ENCODE results near the gene MBOAT2. TPM values are rescaled to one million over a fixed set of nuclear protein-coding genes. Genes with fewer than 3 reads are reported as not detected.

MBOAT2 gene
- total RNA-seq, 2 experiments from 2014 or later = 4.6 to 5.1 TPM

DNA sequence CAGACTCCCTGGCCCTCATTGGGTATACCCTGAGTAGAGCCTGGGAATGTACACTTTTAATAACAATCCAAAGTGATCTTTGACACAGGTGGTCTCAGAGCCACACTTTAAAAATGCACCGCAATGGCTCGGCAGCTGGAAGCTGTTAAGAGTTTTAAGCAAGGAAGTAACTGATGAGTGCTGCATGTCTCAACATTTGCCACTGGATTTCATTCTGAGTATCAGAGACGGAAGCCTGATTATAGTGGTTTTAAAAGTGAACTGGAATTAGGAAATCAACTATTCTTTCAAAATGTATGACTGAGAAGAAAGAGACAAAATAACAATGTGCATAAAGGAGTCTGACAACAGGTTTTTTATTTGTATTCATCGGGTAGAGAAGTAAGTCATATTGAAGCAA is 7.5 kb downstream of the MBOAT2 start:
- H3K4me1 Mint-ChIP-seq = peaks cover 6% of the 10 kb centered on the region
- no peak overlapping the region for H3K4me3 Mint-ChIP-seq
- H3K27me3 Mint-ChIP-seq = peaks cover 4% of the 10 kb centered on the region
- H3K36me3 Mint-ChIP-seq (ENCODE audit: low read depth) = no peaks in the 10 kb centered on the region
- POLR2A ChIA-PET = no interaction called here
- CTCF ChIA-PET = no interaction called here
- H3K9me3 Mint-ChIP-seq = no peaks in the 10 kb centered on the region
- H3K27ac Mint-ChIP-seq = no peak overlapping the region
- DNase-seq = no peak

DNA sequence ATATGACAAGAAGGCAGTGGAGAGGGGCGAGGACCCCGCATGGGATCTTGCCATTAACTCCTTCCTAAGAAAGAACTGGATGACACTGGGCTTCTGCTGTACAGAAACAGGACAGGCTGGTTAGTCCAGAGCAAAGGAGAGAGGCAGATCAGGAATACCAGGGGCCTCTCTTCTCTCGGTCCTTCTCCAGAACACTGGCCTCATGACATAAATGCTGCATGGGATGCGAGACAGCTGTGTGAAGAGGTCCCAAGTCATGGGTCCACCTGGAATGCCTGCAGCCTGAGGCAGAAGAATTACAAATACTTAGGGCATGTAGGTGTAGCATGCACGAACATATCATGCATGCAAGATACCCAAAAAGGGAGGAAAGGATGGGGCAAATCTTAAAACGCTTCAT is 9.1 kb downstream of the MBOAT2 start:
- Mint-ChIP-seq H3K4me3 (no peak overlapping the region), H3K27me3 (peaks cover 6% of the 10 kb centered on the region), H3K27ac (no peak overlapping the region), H3K9me3 (no peaks in the 10 kb centered on the region), H3K36me3 (ENCODE audit: low read depth) (no peaks in the 10 kb centered on the region), H3K4me1 (no peaks in the 10 kb centered on the region)
- POLR2A ChIA-PET = no interaction called here
- CTCF ChIA-PET = no interaction called here
- no peak for DNase-seq

DNA sequence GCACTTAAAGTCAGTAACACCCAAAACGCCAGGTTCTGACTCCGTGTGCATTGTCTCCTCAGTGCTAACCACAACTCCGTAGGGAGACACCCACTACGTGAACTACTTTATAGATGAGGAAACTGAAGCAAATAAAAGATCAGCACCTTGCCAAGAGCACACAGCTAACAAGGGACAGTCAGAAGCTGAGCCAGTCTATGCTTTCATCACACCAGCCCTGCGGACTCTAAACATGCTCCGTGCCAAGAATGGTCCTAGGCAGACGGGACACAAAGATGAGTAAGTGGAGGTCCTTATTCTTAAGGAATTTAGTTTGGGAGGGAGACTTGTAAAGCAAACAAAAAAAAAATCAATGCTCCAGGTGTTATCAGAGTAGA is 9.6 kb downstream of the MBOAT2 start:
- ChIA-PET CTCF (no interaction called here), POLR2A (interaction anchor here (1.4 kb wide), 1 partner anchor 14 kb away, joined by 4 read pairs; no protein-coding TSS in a partner anchor)
- no peak for DNase-seq
- H3K27ac Mint-ChIP-seq = no peak overlapping the region
- H3K4me1 Mint-ChIP-seq = no peaks in the 10 kb centered on the region
- no peaks in the 10 kb centered on the region for H3K9me3 Mint-ChIP-seq
- H3K4me3 Mint-ChIP-seq = no peak overlapping the region
- H3K36me3 Mint-ChIP-seq (ENCODE audit: low read depth) = no peaks in the 10 kb centered on the region
- peaks cover 11% of the 10 kb centered on the region for H3K27me3 Mint-ChIP-seq

DNA sequence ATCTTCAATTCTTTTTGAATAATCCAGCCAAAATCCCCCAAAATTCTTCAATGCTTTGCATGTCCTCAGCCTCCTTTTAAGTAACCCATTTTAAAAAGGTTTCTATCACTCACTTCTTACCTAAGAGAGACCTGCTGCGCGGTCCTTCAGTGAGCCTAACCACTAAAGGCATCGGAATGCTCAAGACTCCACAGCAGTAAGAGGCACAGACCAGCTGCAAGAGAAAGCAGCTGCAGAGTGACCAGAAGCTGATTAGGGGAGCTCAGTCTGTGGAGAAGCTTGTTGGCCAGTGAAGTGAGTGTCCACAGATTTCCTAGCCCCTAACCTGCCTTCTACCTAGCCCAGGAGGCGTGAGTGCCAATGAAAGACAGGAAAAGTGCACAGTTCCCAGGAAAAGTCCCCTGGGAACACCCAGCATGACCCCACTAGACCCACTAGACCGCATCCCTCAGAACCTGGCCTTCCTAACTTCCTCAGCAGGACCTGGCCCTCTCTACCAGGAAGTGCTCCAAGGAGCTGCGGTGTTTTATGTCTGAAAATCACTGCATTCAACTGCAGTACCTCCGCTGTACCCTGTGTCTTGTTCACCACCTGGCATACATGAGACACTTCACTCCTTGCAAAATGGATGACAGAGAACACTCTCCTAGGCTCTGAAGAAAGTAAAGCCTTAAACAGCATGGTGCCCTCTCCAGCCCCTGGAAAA is 10.1 kb downstream of the MBOAT2 start:
- DNase-seq = no peak
- Mint-ChIP-seq H3K4me1 (no peaks in the 10 kb centered on the region), H3K27me3 (peaks cover 11% of the 10 kb centered on the region), H3K27ac (no peak overlapping the region), H3K9me3 (no peaks in the 10 kb centered on the region), H3K4me3 (no peak overlapping the region), H3K36me3 (ENCODE audit: low read depth) (no peaks in the 10 kb centered on the region)
- CTCF ChIA-PET = no interaction called here
- POLR2A ChIA-PET = interaction anchor here (1.4 kb wide), 1 partner anchor 14 kb away, joined by 4 read pairs; no protein-coding TSS in a partner anchor

DNA sequence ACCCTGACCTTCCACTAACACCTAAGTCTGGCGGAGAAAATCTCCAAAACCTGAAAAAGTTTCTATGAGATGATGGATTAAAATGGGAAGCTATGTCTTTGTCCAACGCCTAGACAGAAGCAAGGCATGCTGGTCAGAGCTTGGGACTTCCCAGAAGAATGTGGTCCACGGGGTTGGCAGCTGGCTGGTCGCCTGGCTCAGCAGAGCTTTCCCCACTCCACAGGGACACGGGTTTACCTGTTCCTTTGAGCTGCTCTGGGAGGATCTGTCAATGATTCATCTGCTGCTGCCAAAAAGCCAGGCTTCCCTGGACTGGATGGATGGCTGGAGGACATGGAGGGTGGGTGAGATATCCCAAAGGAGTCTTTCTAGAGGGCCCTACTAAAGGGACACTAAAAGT is 10.8 kb downstream of the MBOAT2 start:
- CTCF ChIA-PET = no interaction called here
- Mint-ChIP-seq H3K4me3 (no peak overlapping the region), H3K27me3 (peaks cover 11% of the 10 kb centered on the region), H3K27ac (no peak overlapping the region), H3K9me3 (no peaks in the 10 kb centered on the region), H3K4me1 (no peaks in the 10 kb centered on the region), H3K36me3 (ENCODE audit: low read depth) (no peaks in the 10 kb centered on the region)
- DNase-seq = no peak
- POLR2A ChIA-PET = interaction anchor here (1.4 kb wide), 1 partner anchor 15 kb away, joined by 4 read pairs; no protein-coding TSS in a partner anchor

DNA sequence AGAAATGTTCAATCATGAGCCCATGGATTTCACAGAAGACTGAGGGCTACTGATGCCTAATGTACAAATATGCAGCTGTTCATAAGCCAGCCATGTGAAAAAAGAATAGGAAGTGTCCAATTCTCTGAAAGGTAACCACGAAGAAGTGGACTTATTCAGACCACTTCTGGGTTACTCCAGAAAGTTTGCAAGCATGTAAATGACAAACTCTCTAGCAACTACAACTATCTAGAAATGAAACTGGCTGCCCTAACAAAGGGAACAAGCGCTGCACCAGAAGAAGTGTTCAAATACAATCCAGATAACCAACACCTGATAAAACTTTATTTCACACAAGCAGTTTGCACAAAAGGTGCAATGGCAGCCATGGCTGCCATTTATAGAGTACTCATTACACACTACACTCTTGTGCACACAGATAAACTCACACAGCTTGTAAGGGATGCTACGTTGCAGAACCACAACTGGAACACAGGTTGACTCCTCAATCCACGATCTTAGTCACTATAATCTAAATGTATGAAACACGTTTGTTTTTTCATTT is 13.9 kb downstream of the MBOAT2 start:
- H3K9me3 Mint-ChIP-seq = no peaks in the 10 kb centered on the region
- peaks cover 15% of the 10 kb centered on the region for H3K27me3 Mint-ChIP-seq
- DNase-seq = no peak
- ChIA-PET POLR2A (no interaction called here), CTCF (no interaction called here)
- no peaks in the 10 kb centered on the region for H3K36me3 Mint-ChIP-seq (ENCODE audit: low read depth)
- H3K27ac Mint-ChIP-seq = no peak overlapping the region
- H3K4me3 Mint-ChIP-seq = no peak overlapping the region
- H3K4me1 Mint-ChIP-seq = no peaks in the 10 kb centered on the region

DNA sequence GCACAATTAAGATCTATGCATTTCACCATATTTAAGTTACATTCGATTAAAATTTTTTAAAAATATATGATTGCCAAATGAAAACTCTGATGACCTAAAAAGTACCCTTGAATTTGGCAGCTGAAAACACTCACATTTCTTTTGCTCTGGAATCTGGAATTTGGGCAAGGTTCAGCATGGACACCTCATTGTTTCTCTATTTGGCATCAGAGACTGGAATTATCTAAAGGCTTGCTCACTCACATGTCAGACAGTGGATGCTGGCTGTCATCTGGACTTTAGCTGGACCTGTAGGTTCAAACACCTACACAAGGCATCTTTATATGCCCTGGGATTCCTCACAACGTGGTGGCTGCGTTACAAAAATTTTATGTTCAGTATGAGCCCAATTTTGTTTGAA is 16.1 kb downstream of the MBOAT2 start:
- ChIA-PET CTCF (no interaction called here), POLR2A (no interaction called here)
- no peaks in the 10 kb centered on the region for H3K36me3 Mint-ChIP-seq (ENCODE audit: low read depth)
- H3K4me1 Mint-ChIP-seq = no peaks in the 10 kb centered on the region
- no peak for DNase-seq
- H3K27ac Mint-ChIP-seq = no peak overlapping the region
- no peak overlapping the region for H3K4me3 Mint-ChIP-seq
- H3K27me3 Mint-ChIP-seq = peaks cover 21% of the 10 kb centered on the region
- no peaks in the 10 kb centered on the region for H3K9me3 Mint-ChIP-seq

DNA sequence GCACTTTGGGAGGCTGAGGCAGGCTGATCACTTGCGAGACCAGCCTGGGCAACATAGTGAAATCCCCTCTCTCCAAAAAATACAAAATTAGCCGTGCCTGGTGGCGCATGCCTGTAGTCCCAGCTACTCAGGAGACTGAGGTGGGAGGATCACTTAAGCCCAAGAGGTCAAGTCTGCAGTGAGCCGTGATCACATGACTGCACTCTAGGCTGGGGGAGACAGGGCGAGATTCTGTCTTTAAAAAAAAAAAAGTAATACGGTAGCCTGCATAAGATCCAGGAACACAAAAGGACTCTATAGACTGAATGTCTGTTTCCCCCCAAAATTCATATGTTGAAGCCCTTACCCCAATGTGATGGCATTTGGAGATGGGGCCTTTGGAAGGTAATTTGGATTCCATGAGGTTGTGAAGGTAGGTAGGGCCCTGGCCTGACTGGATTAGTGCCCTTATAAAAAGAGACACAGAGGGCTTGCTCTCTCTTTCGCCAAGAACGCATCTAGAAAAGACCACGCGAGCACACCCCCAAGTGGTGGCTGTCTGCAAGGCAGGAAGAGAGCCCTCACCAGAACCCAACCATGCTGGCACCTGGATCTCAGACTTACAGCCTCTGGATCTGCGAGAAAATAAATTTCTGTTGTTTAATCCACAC is 17.0 kb downstream of the MBOAT2 start:
- Mint-ChIP-seq H3K9me3 (no peaks in the 10 kb centered on the region), H3K4me3 (no peak overlapping the region), H3K36me3 (ENCODE audit: low read depth) (no peaks in the 10 kb centered on the region), H3K27ac (no peak overlapping the region), H3K27me3 (peaks cover 18% of the 10 kb centered on the region), H3K4me1 (no peaks in the 10 kb centered on the region)
- CTCF ChIA-PET = no interaction called here
- DNase-seq = no peak
- POLR2A ChIA-PET = no interaction called here

DNA sequence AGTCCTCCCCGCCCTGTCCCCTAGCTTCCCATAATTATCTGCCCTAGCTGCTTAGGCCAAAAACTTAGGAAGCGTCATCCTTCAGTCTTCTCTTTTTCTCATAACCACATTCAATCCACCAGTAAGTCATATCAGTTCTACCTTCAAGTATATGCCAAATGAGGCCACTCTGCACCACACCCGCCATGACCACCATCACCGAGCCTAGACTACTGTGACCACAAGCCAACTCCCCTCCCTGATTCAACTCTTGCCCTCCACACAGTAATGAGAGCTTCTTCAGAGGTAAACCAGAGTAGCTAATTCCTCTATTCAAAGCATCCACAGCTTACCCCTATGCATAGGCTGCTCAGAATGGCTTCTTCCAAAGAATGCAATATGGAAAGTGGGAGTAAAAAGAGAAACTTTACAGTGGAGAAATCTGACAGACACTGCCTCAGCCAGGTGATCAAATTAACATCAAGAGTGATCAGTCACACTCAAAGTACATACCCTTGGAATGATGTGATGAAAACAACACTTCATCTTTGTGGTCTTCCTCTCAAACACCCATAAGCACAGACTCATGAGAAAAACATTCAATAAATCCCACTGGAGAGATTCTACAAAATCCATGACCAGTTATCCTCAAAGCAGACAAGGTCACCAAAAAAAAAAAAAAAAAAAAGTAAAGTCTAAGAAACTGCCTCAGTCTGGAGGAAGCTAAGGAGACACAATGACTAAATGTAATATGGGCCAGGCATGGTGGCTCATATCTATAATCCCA is 17.7 kb downstream of the MBOAT2 start:
- no peak for DNase-seq
- ChIA-PET POLR2A (no interaction called here), CTCF (interaction anchor here (0.6 kb wide), 1 partner anchor 23 kb away, joined by 4 read pairs; no protein-coding TSS in a partner anchor)
- H3K36me3 Mint-ChIP-seq (ENCODE audit: low read depth) = no peaks in the 10 kb centered on the region
- H3K9me3 Mint-ChIP-seq = no peaks in the 10 kb centered on the region
- no peak overlapping the region for H3K4me3 Mint-ChIP-seq
- no peak overlapping the region for H3K27ac Mint-ChIP-seq
- H3K27me3 Mint-ChIP-seq = peaks cover 16% of the 10 kb centered on the region
- no peaks in the 10 kb centered on the region for H3K4me1 Mint-ChIP-seq

DNA sequence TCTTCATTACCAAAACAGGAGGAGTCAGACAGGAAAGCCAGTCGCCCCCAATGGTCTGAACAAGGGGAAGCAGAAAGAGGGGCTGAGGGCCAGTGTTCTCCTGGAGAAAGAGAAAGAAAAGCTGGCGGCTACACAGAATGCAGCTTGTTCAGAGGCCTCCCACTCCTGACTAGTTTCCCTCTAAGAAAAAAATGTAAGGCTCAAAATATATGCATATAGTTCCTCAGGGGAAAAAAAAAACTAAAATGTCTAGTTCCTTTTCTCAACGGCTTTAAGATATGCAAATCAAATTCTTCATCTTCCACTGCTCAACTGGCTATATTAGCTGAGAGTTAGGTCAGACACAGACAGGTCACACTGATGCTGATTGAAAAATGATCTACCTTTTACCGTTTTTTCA is 18.6 kb downstream of the MBOAT2 start:
- no peak for DNase-seq
- Mint-ChIP-seq H3K27me3 (peaks cover 16% of the 10 kb centered on the region), H3K9me3 (no peaks in the 10 kb centered on the region), H3K4me1 (no peaks in the 10 kb centered on the region), H3K4me3 (no peak overlapping the region), H3K27ac (no peak overlapping the region), H3K36me3 (ENCODE audit: low read depth) (no peaks in the 10 kb centered on the region)
- ChIA-PET CTCF (no interaction called here), POLR2A (no interaction called here)

DNA sequence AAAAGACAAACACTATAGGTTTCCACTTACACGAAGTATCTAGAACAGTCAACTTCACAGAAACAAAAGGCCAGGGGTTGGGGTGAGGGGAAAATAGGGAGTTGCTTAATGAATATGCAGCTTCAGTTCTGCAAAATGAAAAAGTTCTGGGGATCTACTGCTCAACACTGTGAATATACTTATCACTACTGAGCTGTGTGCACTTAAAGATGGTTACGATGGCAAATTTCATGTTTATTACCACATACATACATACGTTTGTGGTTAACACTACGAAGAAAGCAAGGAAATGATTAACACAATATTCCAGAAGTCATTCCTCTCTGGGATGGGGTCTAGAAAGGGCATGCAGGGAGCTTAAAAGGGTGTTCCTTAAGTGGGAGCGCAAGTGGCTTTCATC is 19.3 kb downstream of the MBOAT2 start:
- ChIA-PET POLR2A (no interaction called here), CTCF (no interaction called here)

DNA sequence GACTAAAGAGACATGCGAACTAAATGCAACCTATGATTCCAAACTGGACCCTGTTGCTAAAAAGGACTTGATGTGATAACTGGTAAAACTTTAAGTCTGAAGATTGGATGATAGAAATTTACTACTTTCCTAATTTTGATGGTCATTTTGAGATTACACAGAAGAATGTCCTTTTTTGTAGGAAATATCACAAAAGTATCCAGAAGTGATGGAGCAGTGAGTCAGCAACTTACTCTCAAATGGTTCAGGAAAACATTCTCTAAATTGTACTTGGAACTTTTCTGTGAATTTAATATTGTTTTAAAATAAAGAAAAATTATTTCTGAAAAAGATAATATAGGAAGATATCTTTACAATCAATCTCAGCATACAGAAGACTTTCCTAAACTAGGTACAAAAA is 19.9 kb downstream of the MBOAT2 start:
- H3K9me3 Mint-ChIP-seq = no peaks in the 10 kb centered on the region

More for the DNA sequence above, 19.3 kb downstream of the MBOAT2 start:
- Mint-ChIP-seq H3K27ac (no peak overlapping the region), H3K9me3 (no peaks in the 10 kb centered on the region), H3K36me3 (ENCODE audit: low read depth) (no peaks in the 10 kb centered on the region), H3K27me3 (peaks cover 14% of the 10 kb centered on the region), H3K4me1 (no peaks in the 10 kb centered on the region), H3K4me3 (no peak overlapping the region)
- no peak for DNase-seq

DNA sequence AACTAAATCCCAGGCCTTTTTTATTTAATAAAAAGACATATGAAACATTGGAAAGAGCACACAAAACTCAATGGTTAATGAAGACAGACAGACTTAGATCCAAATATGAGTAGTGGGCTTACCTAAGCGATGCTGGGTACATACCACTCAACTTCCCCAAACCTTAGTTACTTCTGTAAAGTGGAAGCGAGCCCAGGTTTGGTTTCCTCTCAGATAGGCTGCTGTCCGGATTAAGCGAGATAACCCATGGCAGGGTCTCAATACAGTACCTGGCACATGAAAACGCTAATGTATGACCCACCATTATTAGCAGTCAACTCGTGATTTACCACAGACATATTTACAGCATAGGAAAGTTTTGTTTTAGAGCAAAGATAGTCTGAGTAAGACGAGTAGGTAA is 21.6 kb downstream of the MBOAT2 start:
- CTCF ChIA-PET = no interaction called here
- no peaks in the 10 kb centered on the region for H3K4me1 Mint-ChIP-seq
- no peak for DNase-seq
- no peak overlapping the region for H3K4me3 Mint-ChIP-seq
- H3K36me3 Mint-ChIP-seq (ENCODE audit: low read depth) = no peaks in the 10 kb centered on the region
- POLR2A ChIA-PET = no interaction called here
- no peaks in the 10 kb centered on the region for H3K9me3 Mint-ChIP-seq
- H3K27ac Mint-ChIP-seq = no peak overlapping the region
- H3K27me3 Mint-ChIP-seq = peaks cover 11% of the 10 kb centered on the region

More for the DNA sequence above, 19.9 kb downstream of the MBOAT2 start:
- peaks cover 11% of the 10 kb centered on the region for H3K27me3 Mint-ChIP-seq
- POLR2A ChIA-PET = no interaction called here
- H3K4me3 Mint-ChIP-seq = no peak overlapping the region
- DNase-seq = no peak
- no peak overlapping the region for H3K27ac Mint-ChIP-seq
- no peaks in the 10 kb centered on the region for H3K4me1 Mint-ChIP-seq
- CTCF ChIA-PET = no interaction called here
- H3K36me3 Mint-ChIP-seq (ENCODE audit: low read depth) = no peaks in the 10 kb centered on the region
